Stimulated activated CD4-positive, alpha-beta T cell treated with anti-CD3 and anti-CD28 coated beads, Interleukin-15, amount 100 ng/mL, for 24 hours (primary cell): Measurements from ENCODE around the gene ADH7.
"Not testable (repeated sequence)": the region's sequence is repeated elsewhere in the genome, so short reads cannot be mapped to it uniquely, and the experiment has no call there.

ENCODE experiments used
- DNase-seq: peaks from one replicate; pipeline ENCODE4 v3.0.0-alpha.2; 2020

The ADH7 gene

DNA sequence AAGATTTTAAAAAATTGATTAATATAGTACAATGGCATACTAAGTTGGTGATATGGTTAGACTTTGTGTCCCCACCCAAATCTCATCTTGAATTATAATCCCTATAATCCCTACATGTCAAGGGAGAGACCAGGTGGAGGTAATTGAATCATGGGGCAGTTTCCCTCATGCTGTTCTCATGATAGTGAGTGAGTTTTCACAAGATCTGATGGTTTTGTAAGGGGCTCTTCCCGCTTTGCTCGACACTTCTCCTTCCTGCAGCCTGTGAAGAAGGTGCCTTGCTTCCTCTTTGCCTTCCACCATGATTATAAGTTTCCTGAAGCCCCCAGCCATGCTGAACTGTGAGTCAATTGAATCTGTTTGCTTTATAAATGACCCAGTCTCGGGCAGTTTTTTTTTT is 20.2 kb downstream of the ADH7 start:
- not testable (repeated sequence) for DNase-seq

DNA sequence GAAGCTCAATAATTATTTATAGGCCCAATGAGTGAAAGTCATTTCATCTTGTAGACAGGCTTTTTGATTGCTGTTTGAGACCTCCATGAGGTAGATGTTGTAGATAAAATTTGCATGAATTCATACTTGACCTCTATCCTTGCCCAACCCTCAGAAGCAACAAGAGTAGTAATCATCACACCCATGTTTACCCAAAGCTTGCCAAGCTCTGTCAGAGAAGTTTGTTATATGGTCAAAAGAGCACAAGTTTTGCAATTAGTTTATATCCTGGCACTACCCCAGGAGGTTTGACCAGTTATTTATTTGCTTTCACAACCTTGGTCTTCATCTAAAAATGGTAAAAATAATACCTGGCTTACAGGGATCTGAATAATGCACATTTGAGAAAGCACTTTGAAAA is 20.7 kb downstream of the ADH7 start:
- DNase-seq: no peak

- no peak for DNase-seq
These were observed 22.0 kb downstream of the ADH7 start for GRCh38 chr4:99413140-99413539.

DNA sequence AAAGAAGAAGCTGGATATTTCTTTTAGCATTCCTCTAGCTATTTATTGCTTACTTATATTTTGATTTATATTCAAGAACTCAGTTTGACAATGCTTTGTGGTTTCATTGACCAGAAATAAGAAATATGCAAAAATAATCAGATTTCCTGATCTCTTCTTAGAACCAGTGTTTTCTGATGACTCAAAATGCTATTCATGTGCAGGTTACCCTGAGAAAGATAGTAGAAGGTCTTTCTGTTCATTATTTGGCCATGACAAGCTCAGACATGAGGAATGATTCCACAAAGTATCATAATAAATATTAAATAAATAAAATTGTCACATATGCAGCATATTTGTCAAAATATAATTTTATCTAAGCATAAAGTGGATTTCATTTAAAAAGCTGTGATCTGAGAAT is 24.1 kb downstream of the ADH7 start:
- no peak for DNase-seq

GRCh38 chr4:99410075-99410474 is 25.1 kb downstream of the ADH7 start:
- no peak for DNase-seq

- no peak for DNase-seq
These were observed 26.8 kb downstream of the ADH7 start for GRCh38 chr4:99408346-99408745.

DNA sequence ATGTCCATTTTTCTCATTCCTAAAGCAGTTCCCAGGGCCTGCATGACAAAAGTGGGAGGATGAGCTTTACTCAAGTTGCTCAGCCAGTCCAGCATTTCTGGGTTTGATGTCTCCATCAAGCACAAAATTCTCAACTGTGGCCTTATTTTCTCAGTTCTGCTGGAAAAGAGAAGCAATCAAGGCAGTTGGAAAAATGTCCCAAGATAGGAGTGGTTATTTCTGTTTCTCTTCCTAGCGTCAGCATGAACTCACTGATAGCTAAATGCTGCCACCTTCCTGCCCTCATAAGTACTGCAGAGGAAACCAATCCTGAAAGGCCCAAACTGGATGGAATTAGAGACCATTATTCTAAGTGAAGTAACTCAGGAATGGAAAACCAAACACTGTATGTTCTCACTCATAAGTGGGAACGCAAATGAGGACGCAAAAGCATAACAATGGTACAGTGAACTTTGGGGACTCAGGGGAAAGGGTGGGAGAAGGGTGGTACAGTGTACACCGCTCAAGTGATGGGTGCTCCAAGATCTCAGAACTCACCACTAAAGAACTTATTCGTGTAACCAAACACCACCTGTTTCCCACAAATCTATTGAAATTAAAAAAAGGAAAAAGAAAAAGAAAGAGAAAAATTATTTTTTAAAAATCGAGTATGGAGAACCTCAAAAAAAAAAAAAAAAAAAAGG is 29.6 kb downstream of the ADH7 start:
- DNase-seq: peak; percentile 75

- DNase-seq: peak; percentile 2
These were observed 30.4 kb downstream of the ADH7 start for GRCh38 chr4:99404595-99405287.

DNA sequence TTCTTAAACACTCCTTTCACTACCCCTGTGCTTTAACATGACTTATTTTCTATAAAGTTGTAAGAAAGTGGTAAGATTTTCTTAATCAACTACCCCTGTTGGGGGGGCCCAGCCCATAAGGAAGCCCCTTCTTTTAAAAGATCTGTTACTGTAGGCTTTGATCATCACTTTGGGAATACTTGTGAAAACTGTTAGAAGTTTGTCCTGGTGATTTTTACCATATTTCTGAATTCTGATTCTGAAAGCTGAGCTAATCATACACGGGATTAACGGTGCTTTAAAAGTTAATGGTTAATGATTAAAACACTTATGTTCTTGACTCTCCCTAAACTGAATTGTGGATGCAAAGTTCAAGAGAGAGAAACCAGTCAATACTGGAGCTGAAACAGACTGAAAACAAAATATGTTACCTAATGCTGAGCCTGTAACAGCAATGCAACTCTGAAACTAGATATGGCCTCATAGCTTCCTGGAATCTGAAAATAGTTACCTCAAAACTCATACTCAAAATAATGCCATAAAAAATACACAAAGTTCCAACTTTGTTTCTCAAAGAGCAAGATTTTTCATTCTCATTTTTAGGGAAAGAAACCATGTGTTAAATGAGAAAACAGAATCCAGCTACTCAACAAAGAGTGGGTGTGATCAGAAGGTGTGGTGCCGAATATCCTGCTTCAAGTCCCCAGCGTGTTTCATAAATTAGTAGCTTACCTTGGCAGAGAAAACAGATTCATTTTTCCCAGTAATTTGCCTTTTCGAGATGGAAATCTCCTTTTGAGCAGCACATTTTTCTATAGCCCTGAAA is 31.6 kb downstream of the ADH7 start:
- DNase-seq: no peak

DNA sequence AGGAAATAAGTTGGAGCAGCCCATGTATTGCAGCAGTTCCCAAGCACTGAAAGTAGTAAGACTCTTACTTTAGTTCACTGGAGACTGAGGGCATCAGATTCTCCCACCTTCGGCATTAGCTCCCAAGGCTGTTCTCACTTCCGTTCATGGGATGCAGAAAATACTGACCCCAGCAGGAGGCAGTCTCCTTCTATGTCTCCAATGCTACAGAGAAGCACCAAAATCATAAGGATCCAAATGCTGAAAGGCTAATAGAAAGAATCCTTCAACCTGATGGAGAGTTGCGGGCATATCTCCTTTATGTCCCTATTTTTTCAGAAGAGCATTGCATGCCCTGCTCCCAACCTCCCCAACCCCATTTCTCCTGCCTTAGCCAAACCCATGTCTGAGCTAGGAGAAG is 32.4 kb downstream of the ADH7 start:
- DNase-seq: no peak

- no peak for DNase-seq
These were observed 34.3 kb downstream of the ADH7 start for GRCh38 chr4:99400831-99401230.

- DNase-seq: no peak
These were observed 36.1 kb downstream of the ADH7 start for GRCh38 chr4:99399017-99399416.

- no peak for DNase-seq
These were observed 39.4 kb downstream of the ADH7 start for GRCh38 chr4:99395595-99396364.

- DNase-seq: no peak
These were observed 40.2 kb downstream of the ADH7 start for GRCh38 chr4:99394896-99395295.

GRCh38 chr4:99390055-99390454 is 45.1 kb downstream of the ADH7 start:
- DNase-seq: no peak

GRCh38 chr4:99389606-99390005 is 45.5 kb downstream of the ADH7 start:
- DNase-seq: no peak

DNA sequence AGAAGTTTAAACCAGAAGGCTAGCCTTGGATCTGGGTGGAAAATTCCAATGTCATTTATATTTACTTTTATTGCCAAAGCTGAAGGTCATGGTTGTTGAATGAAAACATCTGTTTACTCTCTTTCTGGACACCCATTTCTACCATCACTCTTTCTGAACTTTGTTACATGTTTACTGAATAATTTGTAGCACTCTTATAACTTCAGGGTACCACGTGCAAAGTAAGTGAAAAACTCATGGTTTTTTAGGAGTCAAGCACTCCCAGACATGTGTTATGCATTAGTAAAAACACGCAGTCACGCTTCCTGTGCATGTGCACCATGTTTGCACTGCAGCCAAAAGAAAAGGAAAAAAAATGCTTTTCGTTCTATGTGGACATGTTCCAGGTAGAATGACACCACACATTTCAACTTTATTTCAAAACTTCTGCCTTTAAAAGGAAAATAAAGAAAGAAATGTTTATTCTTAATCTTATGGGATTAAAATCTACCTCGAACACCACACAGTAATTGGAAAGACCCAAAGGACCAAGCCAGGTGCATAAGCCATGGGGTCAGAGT is 51.2 kb downstream of the ADH7 start:
- no peak for DNase-seq

DNA sequence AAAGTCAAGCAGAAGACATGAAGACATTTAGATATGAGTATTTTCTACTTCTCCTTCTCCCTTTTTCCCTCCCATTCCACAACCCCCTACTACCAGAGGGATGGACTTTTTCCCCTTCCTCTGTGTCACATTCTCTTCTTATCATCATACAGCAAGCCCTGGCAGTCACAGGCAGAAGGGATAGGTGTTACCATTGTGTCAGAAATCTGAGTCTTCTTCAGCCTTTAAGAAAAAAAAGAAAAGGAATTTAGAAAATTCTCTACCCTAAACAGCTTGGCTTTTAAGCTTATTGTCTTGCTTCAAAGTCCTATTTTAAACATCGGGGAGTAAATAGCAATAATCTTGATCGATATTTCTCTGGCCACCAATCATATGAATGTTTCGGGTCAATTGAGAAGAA is 51.7 kb downstream of the ADH7 start:
- DNase-seq: no peak

DNA sequence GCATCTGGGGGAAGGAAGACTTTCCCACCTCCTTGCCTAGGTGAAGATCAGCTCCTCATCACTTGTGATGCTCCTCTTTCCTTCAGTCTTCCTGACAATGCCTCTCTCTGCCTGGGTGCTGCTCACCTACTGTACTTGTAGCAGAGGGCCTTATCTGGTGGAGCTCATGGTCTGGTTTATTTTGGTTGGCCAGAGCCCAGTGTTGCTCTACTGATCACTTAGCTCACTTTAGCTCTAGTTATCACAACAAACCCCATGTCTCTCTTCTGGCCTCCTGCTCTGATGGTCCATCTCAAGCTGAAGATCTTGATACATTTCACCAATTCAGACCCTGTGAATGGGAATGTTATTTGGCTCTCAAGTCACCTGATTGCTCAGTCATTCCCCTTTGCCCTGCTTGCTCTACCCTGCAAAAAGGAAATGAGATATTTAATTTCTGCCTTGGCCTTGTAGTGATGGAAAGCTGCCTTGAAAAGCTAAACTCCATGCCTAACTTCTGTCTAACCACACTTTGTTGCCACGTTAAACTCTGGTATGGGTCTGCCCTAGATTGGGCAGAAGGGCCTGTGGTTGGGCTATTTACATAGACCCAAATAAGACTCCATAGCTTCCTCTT is 52.3 kb downstream of the ADH7 start:
- no peak for DNase-seq

- DNase-seq: no peak
These were observed 53.5 kb downstream of the ADH7 start for GRCh38 chr4:99381588-99382175.

GRCh38 chr4:99379571-99379970 is 55.6 kb downstream of the ADH7 start:
- DNase-seq: no peak

- DNase-seq: no peak
These were observed 56.3 kb downstream of the ADH7 start for GRCh38 chr4:99378876-99379275.
